ENCODE data around the gene AMPD2.

Gene AMPD2

DNA sequence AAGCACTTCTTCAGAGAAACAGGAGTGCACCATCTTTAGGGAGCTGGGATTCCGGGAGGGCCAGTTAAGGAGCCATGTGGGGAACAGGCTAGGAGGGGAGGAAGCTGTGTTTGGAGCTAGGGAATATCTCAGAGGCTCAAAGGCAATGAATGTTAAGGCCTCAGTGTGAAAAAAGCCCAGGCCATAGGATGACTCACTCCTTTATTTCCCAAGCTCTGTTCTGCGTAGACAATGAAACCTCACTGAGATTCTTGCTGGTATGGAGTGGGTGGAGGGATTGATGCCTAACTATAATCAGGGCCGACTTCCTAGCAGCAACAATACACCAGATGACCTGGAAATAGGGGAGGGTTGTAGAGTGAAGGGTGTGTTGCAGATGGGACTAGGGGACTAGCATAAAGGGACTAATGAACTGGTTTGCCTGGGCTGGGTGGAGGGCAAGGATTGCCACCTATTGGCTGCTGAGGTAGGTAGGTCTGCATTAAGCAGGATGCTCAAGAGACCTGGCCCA is 2.3 kb upstream of the AMPD2 start:
- no peak for DNase-seq (ENCODE audit: low spot score)

DNA sequence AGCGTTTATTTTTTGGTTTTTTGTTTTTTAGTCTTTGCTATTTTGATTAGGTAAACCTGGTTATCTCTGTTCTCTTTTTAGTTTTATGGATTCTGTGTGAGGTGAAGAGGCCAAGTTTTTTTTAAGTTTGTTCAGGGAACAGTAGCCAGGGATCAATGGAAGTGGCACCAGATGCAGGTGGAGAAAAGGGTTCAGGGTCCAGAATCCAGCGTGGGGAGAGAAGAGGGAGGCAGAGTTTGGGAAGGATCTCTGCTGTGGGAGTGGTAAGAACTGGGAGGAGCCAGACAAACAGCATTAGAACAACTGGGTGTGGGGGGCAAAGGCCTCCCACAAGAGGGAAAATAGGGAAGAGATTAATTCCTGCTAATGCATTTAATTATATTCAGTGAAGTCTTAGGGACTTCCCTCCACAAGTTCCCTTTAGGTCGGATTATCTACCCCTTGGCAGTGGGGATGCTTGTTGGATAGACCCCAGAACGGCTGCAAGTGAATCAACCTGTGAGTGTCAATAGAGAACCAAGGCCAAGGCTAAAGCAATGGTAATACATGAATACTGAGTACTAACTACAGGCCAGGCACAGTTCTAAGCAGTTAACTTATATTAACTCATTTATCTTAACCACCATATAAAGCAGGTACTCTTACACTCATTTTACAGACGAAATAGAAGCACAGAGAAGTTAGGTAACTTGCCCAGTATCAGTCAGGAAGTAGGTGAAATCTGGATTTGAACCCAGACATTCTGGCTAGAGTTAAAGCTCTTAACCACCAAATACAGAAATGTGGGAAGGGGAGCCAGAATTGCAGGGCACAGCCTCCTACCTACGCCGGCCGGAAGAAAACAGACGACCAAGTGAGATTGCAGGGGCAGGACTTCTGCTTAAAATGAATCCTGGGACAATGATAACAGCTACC is 719 bp upstream of the AMPD2 start:
- no peak for DNase-seq (ENCODE audit: low spot score)

DNA sequence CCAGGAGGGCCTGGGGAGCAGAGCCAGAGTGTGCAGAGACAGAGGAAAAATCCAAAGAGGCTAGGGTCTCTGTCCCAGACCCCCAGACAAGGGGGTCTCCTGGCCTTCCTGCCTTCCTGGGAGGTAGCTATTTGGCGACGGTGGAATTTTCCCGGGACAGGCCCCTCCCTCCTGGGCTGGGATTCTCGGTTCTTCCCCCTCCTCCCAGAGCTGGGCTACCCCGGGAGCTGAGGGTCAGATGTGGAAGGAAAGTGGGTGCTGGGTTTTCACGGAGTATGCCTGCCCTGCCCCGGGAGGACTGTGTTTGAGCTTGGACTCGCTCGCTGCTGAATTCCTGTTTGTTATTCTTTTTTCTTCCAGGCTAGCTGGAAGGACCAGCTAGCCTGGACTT is 759 bp downstream of the AMPD2 start:
- no peak for DNase-seq (ENCODE audit: low spot score)

DNA sequence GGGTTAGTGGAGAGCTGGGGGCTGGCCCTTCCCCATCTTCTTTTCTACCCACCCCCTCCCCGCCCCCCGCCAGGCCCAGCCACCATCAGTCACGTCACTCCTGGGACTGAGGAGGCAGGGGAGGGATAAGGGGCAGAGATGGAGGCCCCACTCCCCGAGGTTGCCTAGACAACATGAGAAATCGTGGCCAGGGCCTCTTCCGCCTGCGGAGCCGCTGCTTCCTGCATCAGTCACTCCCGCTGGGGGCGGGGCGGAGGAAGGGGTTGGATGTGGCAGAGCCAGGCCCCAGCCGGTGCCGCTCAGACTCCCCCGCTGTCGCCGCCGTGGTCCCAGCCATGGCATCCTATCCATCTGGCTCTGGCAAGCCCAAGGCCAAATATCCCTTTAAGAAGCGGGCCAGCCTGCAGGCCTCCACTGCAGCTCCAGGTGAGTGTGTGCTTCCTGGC is 1.2 kb downstream of the AMPD2 start:
- DNase-seq (ENCODE audit: low spot score): peak; percentile 98

DNA sequence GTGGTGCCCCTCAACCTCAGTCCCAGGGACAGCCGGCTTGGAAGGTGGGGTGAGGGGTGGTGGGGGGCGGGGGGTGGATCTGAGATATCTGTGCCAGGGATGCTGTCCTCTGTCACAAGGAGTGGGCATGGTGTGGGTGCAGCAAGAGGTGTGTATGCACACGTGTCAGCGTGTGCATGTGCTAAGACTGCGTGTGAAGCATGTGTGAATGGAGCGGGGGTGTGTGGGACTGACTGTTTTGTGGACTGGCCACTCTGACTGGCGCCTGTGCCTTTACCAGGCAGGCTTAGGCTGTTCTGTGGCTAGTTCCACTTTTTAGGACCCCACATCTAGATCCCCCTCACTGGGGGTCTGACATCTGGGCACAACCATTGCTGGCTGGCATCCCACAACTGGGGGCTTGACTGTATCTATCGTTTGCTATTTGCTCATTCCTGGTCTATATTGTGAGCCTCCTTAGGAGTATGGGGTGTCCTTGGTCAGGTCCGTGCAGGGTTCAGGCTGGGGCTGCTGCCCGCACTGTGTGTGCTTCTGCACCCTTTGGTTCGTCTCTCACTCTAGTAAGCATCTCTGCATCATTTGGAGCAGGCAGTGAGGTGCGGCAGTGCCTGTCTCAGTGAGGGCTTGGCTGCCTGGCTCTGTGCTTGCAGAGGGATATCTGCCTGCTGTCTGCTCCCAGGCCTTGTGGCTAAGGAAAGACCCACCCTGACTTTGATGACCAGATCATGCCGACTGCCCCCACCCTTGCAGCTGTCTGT is 1.9 kb downstream of the AMPD2 start:
- DNase-seq (ENCODE audit: low spot score): no peak

DNA sequence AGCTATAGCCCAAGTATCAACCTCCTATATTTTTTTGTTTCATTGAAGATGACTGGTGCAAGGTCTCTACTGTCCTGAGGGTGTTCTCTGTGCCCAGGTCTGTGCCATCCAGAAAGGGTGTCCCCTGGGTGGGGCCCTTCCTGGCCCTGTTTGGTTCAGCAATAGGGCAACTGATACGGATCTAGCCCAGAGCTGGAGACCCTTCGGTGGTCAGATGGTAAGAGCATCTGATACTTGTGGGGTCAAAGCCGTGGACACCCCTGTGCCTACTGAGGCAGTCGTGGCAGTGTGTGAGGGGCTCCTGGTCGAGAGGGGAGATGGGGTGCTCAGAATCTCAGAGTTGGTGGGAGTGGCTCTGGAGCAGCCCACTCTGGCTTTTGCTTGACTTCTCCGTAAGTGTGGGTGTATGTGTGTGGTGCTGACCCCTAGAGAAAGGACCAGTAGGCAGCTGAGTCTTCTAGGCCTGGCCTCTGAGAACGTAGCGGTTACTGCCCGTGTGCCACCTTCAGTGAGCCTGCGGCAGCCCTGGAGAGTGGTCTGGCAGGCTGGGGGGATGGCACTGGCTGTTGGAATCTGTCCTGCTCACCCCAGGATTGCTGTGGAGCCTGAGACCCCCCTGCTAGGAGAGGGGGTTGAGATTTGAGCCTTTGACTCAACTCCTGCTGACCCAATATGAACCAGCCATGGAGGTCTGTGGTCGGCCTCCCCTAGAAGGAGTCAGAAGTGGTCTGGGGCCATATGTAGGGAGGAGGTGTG is 2.7 kb downstream of the AMPD2 start:
- no peak for DNase-seq (ENCODE audit: low spot score)

DNA sequence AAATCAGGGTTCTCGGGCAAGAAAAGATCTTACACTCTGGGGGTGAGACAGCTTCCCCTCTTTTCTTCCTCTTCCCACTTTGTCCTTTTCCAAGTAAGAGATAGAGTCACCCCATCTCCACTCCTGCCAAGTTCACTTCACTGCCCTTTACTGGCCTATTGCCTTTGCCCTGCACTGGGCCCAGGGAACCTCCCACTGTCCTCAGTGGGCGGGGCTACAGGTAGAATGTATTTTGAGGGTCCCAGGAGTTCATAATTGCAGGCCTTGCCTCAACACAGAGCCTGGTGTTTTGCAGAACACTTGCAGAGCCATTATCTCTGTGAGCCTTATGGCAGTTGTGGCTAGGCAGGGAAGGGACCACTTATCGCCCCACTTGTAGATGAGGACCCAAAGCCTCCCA is 3.3 kb downstream of the AMPD2 start:
- DNase-seq (ENCODE audit: low spot score): no peak

DNA sequence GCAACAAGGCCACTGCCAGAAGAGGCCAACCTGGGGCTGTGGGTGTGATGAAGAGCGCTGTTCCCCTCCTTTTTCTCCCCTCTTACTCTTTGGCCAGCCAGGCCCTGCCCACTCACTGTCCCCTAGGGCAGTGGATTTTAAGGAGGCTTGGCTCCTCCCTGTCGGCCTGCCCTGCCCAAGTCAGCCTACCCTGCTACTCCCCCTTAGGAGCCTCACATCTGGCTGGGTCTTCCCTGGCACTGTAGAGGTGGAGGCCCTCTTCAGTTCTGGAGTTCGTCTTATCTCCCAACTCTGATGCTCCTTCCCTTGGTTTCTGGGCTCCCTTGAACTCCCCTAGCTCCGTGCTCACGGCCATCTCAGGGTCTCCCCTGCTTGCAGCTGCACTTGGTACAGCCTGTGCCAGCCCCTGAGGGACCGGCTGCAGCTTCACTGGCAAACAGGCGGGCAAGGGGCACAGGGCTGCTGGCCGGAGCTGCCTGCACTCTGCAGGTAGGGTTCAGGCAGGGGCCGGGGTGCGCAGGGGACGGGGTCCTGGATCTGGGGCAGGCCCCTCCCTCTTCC is 4.0 kb downstream of the AMPD2 start:
- DNase-seq (ENCODE audit: low spot score): no peak

DNA sequence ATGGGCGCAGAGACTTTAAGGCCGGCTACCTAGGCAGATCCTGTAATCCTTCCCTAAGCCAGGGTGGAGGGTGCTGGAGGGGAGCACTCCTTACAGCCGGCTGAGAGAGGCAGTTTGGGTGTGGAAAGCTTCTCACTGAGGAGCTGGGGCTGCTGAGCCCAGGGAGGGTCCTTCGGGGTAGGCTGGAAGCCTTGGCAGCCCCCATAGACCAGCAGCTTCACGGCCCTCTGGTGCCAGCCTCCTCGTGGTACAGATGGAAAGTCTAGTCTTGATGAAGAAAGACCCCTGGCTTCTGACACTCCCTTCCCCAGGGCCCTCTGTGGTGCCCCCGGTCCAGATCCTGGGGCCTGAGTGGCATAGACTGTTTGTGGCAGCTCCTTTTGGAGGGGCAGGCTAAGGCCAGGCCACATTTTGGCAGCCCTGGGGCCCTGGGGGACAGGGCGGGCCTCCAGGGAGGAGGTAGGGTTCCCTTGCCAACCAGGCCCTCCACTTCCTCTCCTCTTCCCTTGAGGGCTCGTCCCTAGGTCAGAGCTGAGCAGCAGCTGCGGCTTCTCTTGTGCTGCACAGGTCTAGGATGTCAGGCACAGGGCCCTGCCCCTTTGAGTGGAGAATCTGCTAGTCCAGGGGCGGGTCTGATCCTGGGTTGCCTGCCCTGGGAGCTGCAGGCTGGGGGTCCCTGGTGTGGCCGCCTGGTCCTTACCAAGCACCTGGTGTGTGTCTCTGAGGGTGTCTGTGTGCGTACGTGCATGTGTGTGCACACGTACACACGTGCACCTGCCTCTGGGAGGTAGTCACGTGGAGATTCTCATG is 4.8 kb downstream of the AMPD2 start:
- DNase-seq (ENCODE audit: low spot score): no peak

DNA sequence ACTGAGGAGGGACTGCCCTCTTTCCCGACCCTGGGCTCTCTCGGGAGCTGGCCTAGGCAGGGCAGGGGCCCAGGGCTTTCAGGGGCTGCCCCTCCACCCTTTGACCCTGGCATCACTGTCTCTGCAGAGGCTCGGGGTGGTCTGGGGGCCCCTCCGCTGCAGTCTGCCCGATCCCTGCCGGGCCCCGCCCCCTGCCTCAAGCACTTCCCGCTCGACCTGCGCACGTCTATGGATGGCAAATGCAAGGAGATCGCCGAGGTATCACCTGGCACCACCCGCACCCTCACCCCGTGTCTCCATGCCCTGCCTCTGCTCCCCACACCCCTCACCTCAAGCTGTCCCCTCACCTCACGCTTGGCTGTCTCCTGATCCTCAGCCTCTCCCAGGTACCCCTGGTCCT is 5.5 kb downstream of the AMPD2 start:
- DNase-seq (ENCODE audit: low spot score): no peak

DNA sequence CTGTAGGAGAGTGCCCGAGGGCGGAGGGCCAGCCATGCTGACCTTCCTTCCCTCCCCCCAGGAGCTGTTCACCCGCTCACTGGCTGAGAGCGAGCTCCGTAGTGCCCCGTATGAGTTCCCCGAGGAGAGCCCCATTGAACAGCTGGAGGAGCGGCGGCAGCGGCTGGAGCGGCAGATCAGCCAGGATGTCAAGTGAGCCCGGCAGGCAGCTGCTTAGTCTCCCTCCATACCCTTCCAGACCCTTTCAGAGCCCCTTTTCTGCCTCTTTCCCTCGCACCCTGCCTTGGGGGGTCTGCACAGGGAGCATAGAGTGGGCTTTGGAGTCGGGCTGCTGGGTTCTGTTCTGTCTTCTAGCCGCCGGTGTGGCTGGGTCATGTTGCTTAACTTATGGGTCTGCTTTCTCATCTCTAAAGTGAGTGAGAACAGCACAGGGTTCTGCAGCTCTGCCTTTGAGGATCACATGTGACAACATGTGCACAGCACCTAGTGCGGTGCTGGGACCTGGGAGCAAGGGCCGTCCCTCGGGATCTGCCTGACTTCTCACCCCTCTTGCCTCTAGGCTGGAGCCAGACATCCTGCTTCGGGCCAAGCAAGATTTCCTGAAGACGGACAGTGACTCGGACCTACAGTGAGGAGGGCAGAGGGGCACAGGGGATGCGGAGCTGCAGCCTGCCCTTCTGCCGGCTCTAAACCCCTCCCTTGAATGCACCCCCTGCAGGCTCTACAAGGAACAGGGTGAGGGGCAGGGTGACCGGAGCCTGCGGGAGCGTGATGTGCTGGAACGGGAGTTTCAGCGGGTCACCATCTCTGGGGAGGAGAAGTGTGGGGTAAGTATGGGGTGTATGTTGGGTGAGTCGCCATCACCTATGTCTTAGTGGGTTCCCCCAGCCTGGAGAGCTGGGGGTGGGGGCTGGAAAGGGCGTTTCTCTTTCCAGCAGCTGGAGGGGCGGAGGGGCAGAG is 6.2 kb downstream of the AMPD2 start:
- no peak for DNase-seq (ENCODE audit: low spot score)

DNA sequence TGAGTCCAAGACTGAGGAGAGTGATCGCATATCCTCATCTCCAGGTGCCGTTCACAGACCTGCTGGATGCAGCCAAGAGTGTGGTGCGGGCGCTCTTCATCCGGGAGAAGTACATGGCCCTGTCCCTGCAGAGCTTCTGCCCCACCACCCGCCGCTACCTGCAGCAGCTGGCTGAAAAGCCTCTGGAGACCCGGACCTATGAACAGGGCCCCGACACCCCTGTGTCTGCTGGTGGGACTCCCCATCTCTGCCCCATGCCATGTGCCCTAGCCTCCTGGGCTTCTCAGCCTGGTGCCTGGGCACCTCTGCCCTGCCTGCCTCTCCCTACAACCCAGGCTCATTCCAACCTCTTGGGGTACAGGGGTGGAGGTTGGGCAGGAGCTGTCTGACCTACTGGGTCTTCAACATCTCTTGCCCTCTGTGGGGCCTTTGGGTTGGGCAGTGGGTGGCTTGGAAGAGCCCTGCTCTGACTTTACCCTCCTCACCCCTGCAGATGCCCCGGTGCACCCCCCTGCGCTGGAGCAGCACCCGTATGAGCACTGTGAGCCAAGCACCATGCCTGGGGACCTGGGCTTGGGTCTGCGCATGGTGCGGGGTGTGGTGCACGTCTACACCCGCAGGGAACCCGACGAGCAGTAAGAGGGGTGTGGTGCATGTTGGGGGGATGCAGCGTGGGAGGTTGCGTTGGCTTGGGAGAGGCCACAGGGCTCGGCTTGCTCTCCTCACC is 7.2 kb downstream of the AMPD2 start:
- DNase-seq (ENCODE audit: low spot score): no peak

DNA sequence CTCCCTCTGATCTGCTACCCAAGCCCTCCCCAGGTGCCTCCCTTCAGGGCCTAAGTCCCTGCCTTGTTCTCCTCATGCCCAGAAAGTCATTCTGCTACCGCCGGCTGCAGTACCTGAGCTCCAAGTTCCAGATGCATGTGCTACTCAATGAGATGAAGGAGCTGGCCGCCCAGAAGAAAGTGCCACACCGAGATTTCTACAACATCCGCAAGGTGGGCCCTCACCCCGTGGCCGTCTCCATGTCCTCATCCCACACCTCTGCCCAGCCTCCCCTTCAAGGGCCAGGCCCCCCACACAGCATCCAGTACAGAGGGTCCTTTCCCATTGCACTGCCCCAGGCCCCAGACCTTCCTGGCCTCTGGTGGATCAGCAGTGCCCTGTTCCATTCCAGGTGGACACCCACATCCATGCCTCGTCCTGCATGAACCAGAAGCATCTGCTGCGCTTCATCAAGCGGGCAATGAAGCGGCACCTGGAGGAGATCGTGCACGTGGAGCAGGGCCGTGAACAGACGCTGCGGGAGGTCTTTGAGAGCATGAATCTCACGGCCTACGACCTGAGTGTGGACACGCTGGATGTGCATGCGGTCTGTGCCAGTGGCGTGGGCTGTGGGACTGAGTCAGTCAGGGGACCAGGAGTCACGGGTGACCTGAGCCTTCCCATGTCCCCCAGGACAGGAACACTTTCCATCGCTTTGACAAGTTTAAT is 8.2 kb downstream of the AMPD2 start:
- no peak for DNase-seq (ENCODE audit: low spot score)

DNA sequence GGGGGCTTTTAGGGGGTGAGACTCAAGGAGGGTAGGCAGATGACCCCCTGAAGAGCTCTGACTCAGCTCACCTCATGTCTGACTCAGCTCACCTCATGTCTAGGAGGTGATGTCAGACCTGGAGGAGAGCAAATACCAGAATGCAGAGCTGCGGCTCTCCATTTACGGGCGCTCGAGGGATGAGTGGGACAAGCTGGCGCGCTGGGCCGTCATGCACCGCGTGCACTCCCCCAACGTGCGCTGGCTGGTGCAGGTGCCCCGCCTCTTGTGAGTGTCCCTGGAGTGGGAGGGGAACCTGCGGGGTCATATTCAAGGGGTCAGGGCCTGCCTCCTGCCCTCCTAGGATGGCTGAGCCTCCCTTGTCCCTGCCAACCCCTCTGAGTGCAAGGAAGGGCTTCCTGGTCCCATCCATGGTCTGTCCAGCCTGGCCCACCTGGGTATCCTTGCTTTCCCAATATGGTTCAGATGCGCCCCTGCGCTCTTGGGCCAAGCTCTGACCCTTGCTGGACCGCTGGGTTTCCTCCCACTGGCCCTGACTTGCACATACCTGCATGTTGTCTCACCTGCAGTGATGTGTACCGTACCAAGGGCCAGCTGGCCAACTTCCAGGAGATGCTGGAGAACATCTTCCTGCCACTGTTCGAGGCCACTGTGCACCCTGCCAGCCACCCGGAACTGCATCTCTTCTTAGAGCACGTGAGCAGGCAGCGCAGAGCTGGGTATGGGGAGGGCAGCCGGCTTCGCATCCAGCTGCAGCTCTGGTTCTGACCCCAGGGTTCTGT is 9.1 kb downstream of the AMPD2 start:
- DNase-seq (ENCODE audit: low spot score): no peak

DNA sequence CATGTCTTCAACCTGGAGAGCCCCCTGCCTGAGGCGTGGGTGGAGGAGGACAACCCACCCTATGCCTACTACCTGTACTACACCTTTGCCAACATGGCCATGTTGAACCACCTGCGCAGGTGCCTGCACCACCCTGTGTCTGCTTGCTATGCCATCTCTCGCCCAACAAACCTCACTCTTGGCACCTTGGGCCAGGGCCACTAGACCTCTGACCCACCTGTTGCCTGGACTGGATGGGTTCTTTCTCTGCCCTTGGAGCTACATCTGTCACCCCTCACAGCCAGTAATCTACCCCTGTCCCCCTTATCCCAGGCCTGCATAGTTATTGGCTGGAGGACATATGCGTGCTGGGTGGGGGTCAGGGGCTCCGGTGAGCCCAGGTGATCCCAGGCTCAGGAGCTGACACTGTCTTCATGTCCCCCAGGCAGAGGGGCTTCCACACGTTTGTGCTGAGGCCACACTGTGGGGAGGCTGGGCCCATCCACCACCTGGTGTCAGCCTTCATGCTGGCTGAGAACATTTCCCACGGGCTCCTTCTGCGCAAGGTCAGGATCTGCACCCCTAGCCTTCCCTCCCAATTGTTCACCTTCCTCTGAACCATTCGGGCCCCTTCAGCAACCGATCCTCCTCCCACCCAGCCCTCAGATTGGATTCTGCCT is 9.9 kb downstream of the AMPD2 start:
- no peak for DNase-seq (ENCODE audit: low spot score)

DNA sequence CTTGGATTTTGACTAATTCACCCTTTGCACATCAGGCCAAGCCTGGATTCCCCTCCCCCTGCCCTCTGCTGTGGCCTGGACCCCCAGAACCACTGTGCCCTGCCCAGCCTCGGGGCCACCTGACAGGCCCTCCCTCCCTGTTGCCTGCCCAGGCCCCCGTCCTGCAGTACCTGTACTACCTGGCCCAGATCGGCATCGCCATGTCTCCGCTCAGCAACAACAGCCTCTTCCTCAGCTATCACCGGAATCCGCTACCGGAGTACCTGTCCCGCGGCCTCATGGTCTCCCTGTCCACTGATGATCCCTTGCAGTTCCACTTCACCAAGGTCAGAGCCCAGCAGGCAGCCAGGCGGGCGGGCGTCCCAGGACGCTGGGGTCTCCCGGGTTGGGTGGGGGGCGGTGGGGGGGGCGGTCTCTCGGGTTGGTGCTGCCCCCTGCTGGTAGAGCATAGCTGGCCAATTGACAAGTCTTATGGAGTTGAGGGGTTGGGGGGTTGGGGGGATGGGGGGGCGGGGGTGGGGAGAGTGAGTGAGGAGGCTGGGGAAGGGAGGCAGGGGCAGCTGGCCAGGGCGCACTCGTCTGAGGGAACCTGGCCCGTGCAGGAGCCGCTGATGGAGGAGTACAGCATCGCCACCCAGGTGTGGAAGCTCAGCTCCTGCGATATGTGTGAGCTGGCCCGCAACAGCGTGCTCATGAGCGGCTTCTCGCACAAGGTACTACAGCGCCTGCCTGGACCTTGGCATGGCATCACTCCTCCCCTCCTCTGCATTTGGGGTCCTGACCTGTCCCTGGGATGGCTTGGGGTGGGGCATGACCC is 10.7 kb downstream of the AMPD2 start:
- DNase-seq (ENCODE audit: low spot score): no peak
